Activated naive CD8-positive, alpha-beta T cell treated with anti-CD3 and anti-CD28 coated beads, Interleukin-2, amount 50 U/mL, for 16 hours (primary cell): ENCODE data around the gene CNOT3.
"Not testable (repeated sequence)": the region's sequence is repeated elsewhere in the genome, so short reads cannot be mapped to it uniquely, and the experiment has no call there.

ENCODE experiments used
- DNase-seq: peaks from one replicate; pipeline ENCODE4 v3.0.0-alpha.2; 2020; ENCODE audit warnings: low read depth, low spot score

CNOT3 gene

DNA sequence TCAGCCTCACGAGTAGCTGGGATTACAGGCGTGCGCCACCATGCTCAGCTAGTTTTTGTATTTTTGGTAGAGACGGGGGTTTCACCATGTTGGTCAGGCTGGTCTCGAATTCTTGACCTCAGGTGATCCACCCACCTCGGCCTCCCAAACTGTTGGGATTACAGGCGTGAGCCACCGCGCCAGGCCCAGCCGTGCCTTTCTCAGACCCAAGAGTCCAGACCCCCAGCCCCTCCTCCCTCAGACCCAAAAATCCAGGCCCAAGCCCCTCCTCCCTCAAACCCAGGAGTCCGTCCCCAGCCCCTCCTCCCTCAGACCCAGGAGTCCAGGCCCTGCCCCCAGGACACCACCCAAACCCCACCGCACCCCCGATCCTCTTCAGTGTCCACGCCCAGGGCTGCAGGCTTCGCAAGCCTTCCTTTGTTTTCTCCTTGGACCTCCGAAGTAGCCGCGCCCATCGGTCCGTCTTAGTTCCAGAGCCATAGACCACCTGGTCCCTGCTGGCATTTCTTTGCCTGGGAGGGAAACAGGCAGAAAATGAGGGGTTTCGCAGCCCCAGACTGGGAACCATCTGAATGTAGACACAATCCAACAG is 31.7 kb downstream of the CNOT3 start:
- DNase-seq: no peak

DNA sequence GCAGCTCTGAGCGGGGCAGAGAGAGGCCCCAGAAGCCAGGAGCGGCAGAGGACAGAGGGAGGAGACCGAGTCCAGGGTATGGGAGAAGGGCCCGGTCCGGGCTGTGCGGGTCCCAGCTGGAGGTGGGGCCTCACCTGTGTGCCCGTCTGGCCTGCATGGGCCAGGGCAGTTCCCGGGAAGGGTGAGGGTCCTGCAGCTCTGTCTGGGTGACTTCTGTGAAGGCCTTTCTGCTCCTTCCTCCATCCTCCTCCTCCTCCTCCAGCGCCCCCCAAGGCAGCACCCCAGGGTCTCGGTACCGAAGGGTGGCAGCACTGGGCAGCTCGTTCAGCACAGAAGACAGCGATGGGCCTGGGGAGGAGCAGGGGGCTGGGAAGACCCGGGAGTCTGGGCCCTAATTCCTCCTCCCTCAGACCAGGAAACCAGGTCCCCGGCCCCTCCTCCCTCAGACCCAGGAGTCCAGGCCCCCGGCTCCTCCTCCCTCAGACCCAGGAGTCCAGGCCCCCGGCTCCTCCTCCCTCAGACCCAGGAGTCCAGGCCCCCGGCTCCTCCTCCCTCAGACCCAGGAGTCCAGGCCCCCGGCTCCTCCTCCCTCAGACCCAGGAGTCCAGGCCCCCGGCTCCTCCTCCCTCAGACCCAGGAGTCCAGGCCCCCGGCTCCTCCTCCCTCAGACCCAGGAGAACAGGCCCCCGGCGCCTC is 34.3 kb downstream of the CNOT3 start:
- not testable (repeated sequence) for DNase-seq

DNA sequence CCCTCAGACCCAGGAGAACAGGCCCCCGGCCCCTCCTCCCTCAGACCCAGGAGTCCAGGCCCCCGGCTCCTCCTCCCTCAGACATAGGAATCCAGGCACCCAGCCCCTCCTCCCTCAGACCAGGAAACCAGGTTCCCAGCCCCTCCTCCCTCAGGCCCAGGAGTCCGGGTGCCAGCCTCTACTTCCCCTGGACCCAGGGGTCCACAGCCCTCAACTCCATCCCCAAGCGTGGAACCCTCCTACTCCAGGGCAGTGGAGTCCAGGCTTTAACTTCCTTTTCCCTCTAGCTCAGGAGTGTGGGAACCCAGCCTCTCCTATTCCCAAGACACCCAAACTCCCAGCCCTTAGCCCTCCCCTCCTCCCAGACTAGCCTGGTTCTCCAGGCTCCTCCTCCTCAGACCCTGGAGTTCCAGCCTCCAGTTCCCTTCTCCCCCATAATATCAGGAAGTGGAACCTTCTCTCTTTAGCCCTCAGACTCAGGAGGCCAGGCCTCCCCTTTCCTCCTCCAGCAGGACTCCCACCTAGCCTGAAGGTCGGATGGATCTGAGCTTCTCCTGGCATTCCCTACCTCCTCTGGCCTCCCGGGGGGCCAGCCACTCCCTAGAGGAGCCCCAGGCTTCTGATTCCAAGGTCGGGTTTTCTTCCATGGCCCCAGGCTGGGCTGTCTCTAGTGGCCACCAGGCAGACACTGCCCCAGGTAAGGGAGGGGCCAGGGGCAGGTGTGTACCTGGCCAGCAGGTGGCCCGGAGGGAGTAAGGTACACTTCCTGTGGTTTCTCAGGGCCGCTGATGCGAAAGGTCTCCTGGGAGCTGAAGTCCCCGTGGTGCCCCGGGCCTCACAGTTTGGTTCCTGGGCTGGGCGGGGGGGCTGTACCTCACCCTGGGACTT is 35.2 kb downstream of the CNOT3 start, which contains the start of gene TMC4:
Gene TMC4, minus strand, starts transcription at position 690 of the 888 bp plus-strand sequence. Its CDS starts 43 bp downstream, at position 647.
- no peak for DNase-seq

DNA sequence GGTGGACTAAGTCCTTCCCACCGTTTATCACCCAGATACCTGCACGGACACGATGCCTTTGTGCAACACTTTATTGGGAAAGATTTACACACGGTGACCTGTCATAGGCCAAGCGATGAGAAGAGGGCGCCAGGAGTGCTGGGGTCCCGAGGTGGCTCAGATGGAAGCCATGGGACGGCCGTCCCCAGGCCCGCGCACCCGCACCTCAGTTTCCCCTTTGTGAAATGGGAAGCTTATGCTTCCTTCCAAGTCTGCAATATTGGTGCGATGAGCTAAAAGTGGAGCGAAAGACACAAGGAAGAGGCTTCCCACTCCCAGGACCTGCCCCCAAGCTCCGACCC is 35.8 kb downstream of the CNOT3 start:
- DNase-seq: no peak

DNA sequence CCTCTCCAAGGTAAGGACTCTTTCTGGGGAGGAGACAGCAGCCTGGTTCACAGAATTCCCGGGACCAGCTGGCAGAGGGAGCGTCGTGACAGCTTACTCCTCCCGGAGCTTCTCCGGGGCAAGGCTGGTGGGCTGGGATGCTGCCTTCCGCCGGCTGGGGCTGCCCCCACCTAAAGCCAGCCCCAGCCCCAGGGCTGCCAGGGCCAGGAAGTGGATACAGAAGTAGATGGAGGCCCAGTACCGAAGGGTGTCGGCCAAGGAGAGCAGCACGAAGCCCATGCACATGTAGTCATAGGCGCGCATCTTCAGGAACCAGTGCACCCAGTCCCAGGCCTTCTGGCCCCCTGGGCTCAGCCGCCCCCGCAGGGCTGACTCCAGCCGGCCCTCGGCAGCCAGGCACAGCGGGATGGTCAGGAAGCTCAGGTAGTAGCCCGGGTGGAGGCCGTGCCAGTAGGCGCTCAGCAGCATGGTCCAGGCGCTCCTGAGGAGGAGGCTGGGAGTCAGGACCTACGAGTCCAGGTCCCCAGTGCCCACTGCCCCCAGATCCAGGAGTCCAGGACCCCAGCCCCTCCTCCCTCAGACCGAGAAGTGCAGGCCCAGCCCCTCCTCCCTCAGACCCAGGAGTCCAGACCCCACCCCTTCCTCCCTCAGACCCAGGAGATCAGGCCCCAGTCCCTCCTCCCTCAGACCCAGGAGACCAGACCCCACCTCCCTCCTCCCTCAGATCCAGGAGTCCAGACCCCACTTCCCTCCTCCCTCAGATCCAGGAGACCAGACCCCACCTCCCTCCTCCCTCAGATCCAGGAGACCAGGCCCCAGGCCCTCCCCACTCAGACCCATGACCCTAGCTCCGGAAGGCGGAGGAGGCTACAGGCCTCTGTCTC is 36.6 kb downstream of the CNOT3 start:
- DNase-seq: no peak

DNA sequence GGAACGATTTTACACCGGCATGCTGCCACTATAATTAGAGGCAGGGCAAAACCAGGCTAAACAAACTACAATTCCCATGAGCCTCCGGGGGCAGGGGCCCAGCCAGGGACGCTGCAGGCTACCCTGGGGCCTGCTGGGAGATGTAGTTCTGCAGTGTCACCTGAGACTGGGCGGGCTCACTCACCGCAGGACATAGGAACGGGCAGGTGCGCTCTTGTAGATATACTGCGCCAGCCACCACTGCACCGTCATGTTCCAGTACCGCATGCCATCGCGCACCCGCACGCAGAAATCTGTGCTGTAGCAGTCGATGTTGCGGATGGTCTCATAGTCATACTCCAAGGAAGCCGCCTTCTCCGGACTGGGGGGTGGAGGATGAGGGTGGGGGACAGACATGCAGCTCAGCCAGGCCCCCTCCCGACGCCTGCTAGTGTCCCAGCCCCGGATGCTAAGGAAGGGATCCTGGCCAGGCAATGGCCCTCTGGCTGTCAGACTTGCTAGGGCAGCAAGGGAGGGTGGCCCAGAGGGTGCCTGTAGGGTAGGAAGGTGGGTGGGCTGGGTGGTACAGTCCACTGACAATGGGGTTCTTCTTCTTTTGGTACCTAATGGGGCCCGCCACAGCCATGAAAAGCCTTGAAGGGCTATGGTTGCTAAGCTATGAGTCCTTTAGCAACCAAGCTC is 41.2 kb downstream of the CNOT3 start:
- DNase-seq: no peak

DNA sequence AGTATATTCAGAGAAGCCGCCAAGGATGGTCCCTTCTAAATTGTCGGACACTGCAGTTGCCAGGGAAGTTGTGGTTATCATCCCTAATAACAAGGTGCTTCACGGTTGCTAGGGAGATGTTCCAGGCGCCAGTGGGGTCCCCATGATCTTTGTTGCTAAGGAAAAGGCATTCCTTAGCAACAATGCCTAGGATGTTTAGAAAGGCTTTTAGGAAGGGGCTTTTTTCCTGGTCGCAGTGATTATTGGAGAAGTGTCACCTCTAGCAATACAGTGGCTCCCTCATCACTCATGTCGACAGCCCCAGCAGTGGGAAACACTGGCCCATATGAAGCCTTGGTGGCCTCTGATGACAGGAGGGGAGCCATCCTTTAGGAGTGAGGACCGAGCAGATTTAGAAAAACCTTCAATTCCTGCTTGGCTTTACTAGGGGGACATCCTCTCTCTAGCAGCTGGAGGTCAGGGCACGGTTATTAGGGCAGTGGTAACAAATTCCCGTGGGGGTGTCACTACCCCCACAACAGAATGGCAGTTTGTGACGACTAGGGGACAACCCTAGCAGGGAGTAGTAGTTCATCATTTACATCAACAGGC is 41.8 kb downstream of the CNOT3 start:
- DNase-seq: no peak

DNA sequence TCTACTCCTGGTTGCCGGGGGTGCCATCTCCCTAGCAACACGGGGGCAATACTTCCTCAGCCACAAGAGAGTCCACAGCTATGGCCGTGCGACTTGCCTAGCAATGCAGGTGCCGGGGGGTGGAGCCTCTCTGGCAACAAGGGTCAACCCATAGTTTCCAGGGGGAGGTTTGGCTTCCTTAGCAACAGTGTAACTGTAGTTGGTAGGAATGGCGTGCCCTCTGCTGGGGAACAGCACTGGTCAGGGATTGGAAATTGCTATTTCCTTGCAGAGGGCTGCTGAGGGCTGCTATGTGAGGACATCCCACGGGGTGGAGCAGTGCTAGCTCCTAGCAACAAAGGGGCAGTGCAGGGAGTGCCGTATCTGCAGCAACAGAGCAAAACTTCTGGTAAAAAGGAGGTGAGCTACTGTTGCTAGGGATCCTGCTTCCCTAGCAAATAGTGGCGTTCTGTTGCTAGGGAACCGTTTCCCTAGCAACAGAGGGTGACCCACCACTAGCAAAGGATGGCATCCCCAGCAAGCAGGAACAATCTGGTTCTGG is 42.4 kb downstream of the CNOT3 start:
- DNase-seq: no peak

DNA sequence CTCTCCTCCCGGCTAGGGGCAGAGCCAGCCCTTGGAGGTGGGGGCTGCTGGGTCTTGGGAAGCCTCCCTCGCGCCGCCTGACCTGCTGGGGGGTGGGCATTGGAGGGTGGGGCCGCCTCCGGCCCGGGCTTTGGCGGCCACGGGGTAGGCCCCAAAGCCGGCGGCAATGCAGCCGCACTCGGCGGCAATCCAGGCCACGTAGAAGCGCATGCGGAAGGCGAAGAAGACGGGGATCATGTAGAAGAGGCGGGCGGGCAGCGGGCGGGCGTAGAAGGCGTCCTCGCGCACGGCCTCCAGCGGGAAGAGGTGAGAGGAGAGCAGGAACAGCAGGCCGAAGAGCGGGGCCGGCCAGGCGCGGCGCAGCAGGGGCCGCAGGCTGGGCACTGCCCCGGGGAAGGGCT is 43.1 kb downstream of the CNOT3 start:
- no peak for DNase-seq

DNA sequence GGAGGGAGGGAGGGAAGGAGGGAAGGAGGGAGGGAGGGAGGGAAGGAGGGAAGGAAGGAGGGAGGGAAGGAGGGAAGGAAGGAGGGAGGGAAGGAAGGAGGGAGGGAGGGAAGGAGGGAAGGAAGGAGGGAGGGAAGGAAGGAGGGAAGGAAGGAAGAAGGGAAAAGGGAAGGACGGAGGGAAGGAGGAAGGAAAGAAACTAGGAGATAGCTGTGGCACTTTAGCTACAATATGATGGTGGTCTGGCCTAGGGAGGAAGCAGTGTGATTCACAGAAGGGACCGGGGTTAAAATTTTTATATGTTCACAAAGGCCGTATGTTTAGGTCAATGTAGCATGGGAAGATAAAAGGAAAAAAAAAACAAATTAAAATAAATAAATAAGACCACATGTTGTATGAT is 44.3 kb downstream of the CNOT3 start:
- not testable (repeated sequence) for DNase-seq

DNA sequence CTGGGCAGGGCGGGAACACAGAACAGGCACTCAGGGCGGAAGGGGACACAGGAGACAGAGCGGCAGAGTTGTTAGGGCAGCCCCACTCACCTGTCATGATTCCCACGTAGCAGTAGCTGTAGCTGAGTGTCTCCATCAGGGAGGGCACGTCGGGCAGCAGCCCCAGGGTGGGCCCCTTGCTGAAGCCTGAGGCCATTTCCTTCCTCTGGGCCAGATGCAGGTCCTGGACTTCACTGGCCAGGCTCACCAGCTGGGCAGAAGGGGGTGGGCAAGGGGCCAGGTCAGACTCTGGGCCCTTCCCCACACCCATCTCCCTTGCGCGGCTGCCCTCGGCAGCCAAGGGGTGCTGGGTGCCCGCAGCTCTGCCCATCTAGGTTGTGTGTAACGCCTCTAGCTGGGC is 45.9 kb downstream of the CNOT3 start:
- DNase-seq: no peak

DNA sequence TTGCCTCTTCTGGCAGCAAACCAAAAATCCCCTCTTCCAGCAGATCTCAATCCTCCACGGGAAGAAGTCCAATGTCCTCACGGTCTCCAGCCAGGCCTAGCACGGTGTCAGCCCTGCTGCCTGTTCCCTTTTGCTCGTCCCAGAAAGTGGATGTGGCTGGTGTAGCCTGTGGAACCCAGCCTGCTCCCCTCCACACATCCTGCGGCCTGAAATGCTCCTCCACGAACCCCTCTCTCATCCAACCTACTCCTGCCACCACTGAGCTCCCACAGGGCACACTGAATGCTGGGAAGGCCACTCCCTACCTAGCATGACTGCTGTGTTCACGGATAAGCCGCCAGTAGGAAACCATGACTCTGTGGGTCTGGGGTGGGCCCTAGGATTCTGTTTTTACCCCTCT is 48.8 kb downstream of the CNOT3 start:
- DNase-seq: no peak

DNA sequence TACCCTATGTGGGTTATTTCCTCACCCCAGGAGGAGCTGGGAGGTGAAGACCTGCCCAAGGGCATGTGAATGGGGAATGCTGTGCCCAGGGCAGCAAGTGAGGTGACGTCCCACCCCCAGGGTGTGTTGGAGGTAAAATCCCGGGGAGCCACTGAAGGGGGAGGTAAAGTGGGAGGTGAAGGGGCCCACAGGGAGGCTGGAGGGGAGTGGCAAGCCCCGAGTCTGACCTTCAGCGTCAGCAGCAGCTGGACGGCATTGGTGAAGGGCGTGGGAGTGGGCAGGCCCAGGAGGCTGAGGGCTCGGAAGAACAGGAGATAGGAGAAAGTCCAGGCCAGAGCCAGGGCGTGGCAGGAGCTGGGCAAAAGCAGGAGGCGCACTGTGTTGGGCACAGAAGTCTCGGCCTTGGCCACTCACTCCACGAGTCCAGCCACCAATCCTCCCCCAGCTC is 49.4 kb downstream of the CNOT3 start:
- DNase-seq: no peak

DNA sequence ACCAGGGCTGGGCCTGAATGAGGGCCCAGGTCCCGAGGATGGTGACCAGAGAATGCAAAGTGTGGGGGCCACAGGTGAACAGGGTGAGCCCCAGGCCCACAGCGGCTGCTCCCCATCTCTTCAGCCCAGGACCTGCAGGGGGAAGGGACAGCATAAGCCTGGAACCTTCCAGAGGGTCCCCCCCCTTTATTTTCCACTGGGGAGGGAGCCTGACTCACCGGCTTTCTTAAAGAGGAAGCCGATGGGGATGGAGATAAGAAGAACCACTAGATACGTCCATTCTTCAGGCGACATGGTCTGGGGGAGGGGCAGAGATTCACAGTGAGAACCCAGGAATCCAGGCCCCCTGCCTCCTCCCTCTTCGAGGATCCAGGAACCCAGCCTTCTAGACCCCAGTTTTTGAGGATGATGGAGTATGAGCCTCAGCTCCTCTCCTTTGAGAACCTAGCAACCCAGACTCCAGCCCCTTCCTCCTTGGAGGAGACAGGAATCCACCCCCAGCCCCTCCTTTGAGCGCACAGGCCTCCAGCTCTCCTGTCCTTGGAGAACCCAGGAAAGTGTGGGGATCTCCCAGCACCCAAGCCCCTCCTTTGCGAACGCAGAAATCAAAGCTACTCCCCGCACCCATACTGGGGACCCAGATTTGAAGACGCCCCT is 50.8 kb downstream of the CNOT3 start:
- no peak for DNase-seq

DNA sequence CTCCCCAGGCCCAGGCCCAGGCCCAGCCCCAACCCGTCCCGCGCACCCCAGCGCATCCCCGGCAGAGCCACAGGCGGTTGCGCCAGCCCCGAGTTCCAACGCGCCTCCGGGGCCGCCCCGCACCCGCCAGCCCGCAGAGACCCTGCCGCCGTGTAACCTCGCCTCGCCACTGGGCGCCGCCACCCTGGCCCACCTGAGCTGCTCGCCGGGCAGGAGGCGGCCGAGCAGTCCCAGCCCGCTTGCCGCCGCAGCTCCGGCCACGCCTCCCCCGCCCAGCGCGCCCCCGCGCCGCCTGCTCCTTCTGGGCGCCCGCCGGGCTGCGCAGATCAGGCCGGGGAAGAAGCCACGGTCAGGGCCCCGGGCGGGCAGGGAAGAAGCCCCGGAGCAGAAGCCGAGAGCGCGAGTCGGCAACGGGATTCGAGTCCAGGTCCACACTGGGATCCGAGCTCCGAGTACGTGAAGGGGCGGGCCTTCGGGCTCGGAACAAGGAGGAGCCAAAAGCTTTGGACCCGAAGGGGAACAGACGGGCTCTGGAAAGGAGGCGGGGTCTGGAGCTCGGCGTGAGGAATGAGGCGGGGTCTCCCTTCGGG is 51.7 kb downstream of the CNOT3 start, which contains the start of gene MBOAT7:
Gene MBOAT7, minus strand, starts transcription at position 436 of the 590 bp plus-strand sequence. CDS start 1,072 bp downstream, outside the sequence.
- DNase-seq: no peak

DNA sequence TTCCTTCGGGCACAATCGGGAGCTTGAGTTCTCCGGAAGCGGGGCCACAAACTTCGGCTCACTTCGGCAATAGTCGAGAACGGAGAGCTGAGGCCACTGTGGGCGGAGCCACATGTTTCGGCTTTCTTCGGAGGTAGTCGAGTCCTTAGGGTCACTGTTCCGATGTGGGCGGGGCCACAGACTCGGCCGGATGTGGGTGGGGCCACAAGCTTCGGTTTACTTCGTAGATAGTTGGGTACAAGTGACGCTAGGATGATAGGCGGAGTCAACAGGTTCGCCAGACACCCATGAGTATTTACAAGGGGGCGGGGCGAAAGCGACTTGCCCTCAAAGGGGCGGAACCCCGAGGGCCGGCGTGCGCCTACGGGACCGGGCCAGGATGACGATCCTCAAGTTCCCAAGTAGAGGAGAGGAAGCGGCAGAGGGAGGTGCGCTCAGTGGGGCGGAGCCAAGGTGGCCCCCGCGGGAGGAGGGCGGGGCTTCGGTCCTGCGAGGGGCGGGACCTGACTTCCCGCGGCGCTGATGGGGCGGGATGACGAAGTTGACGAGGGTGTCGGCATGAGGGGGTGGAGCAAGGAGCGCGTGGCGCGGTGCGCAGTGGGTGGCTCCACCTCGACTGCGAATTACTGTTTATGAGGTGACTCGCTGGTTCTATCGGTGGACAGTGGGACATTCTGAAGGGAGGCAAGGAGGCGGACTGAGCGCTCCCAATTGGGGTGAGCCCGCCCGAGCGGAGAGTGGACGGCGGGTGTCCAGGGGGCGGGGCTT is 52.4 kb downstream of the CNOT3 start:
- peak; percentile 100 for DNase-seq

DNA sequence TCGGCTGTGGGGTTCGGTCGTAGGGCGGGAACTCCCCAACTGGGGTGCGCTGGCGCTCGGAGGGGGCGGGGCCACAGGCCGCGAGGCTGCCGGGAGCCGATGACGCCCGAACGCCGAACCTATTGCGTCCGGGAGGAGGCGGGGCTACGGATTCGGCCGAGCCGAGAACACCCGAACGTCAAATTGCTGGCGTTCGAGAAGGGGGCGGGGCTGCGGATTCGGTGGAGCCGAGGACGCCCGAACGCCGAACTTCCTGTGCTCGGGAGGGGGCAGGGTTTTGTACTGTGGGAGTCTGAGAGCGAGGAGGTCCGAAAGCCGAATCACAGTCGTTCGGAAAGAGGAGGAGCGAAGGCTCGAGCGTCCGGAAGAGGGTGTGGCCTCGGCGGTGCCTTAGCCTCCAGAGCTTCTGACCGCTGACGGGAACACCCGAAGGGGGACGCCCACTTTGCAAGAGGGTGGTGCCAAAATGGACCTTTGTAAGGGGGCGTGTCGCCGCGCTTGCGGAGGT is 53.0 kb downstream of the CNOT3 start:
- peak; percentile 100 for DNase-seq
